Pancreas (tissue), 10 donors: ENCODE results near the gene FAM241B. TPM values are rescaled to one million over a fixed set of nuclear protein-coding genes. Genes with fewer than 3 reads are reported as not detected.
A peak's percentile ranks its signal among the peaks of the same experiment; 100 is the strongest.

Experiments used
- ATAC-seq, 4 donors: fragments of 200-7000 bp; cut with Tn5 transposase; one replicate each; pipeline versions ENCODE4 v1.8.0 to v1.9.1; 2020; ENCODE audit warnings: mild to moderate bottlenecking in 4 of 4, moderate library complexity in 4 of 4
- DNase-seq, 6 donors: peaks; one replicate each; pipeline ENCODE4 v3.0.0-alpha.2; 2020
- FAIRE-seq: peaks from 2 replicates; lab custom pipeline; 2012; peaks lifted over from hg19 to GRCh38; lab: Jason Lieb, UNC
- H3K27ac ChIP-seq, 4 donors: fragments of 200-600 bp; sonication (generic); 1 replicate in 3 of 4; 2 replicates in 1 of 4; pipeline versions ENCODE4 v1.5.0 to v1.8.0; 2020
- H3K27me3 ChIP-seq, 4 donors: fragments of 200-600 bp; one replicate each; pipeline ENCODE4 v1.8.0; 2021
- H3K36me3 ChIP-seq, 3 donors: fragments of 200-600 bp; sonication (generic) in 1 of 3; one replicate each; pipeline versions ENCODE4 v1.5.0 to v1.8.0; 2020 to 2021
- H3K4me1 ChIP-seq, 3 donors: fragments of 200-600 bp; one replicate each; pipeline ENCODE4 v1.8.0; 2021
- H3K4me3 ChIP-seq, 4 donors: fragments of 200-600 bp; sonication (generic) in 2 of 4; one replicate each; pipeline versions ENCODE4 v1.5.0 to v1.8.0; 2020 to 2021
- H3K9me3 ChIP-seq, 4 donors: fragments of 200-600 bp; one replicate each; pipeline ENCODE4 v1.8.0; 2021
- WGBS, 2 donors: extraction: QIAGEN DNeasy Blood & Tissue Kit; methylation state at CpG; one replicate each; pipeline ENCODE4 v1.1.7; 2013; 5-methylcytosine and 5-hydroxymethylcytosine counted together
- intact Hi-C, 3 donors: fragments of 100-400 bp; cut with DNase I; formaldehyde crosslinking; loops; one replicate each; pipeline versions ENCODE4 v1.11.1 to v1.14.2; 2022
- polyA plus RNA-seq, 2 donors: library from polyadenylated mRNA; stranded (reverse); fragments of 200-250 nt; gene quantifications; one replicate each; pipeline ENCODE4 v1.2.3, GENCODE V29; 2013
- total RNA-seq, 6 donors: library from RNA; stranded (reverse); fragmentation: NEBNext Ultra II Directional in 4 of 6; extraction: Animal tissue kit (Norgen Biotek cat#: 25700) in 4 of 6; gene quantifications; one replicate each; pipeline versions ENCODE4 v1.2.1 to v1.2.4, GENCODE V29; 2021 to 2023
- TF ChIP-seq, protein P1 (sequence below), 4 donors: fragments of 200-600 bp; sonication (generic) in 3 of 4; IDR thresholded peaks; one replicate each; pipeline versions ENCODE4 v1.5.0 to v1.8.0; 2021; ENCODE audit warnings: antibody characterized with exemption in 4 of 4
- donor health status: healthy with polysubstance abuse.
- donor health status: DM: no; HTN: no; CAD: no; lungs with moderate emphysema.
- donor health status: DM: no; HTN: no; CAD: no.
- donor health status: control.
- donor health status: control.
- donor health status: Bipolar disorder and iron deficiency.
- donor health status: DM: yes; HTN: yes; CAD: no.
- donor health status: DM: no; HTN: no; CAD: no.
- donor health status: DM: no; HTN: no; CAD: no.
- donor health status: DM: yes; HTN: yes; CAD: no.

Gene FAM241B
- total and polyA plus RNA-seq, 8 donors, result 2.7 to 8.4 (median 5.0) TPM

- Histone ChIP-seq H3K27me3 (no peaks in the 10 kb centered on the region), H3K36me3 (no peaks in the 10 kb centered on the region), H3K4me3 (no peak overlapping the region), H3K27ac (no peak overlapping the region), H3K4me1 (peaks cover 8 to 10% (median 10%) of the 10 kb centered on the region in 3 donors), H3K9me3 (no peaks in the 10 kb centered on the region)
- WGBS, 2 donors, result 67 to 70% methylated on average over 11 of the region's 11 CpGs
- TF ChIP-seq, protein P1, sequence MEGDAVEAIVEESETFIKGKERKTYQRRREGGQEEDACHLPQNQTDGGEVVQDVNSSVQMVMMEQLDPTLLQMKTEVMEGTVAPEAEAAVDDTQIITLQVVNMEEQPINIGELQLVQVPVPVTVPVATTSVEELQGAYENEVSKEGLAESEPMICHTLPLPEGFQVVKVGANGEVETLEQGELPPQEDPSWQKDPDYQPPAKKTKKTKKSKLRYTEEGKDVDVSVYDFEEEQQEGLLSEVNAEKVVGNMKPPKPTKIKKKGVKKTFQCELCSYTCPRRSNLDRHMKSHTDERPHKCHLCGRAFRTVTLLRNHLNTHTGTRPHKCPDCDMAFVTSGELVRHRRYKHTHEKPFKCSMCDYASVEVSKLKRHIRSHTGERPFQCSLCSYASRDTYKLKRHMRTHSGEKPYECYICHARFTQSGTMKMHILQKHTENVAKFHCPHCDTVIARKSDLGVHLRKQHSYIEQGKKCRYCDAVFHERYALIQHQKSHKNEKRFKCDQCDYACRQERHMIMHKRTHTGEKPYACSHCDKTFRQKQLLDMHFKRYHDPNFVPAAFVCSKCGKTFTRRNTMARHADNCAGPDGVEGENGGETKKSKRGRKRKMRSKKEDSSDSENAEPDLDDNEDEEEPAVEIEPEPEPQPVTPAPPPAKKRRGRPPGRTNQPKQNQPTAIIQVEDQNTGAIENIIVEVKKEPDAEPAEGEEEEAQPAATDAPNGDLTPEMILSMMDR (IDR thresholded peaks at IDR 0.05), result no peak
- FAIRE-seq (no peak), DNase-seq (peak in 1 of 6 donors; percentile 17), ATAC-seq (no peak)
- intact Hi-C loops, result no loop called here
Measured at GRCh38 chr10:69662173-69662877, 32.3 kb downstream of the FAM241B start.

DNA sequence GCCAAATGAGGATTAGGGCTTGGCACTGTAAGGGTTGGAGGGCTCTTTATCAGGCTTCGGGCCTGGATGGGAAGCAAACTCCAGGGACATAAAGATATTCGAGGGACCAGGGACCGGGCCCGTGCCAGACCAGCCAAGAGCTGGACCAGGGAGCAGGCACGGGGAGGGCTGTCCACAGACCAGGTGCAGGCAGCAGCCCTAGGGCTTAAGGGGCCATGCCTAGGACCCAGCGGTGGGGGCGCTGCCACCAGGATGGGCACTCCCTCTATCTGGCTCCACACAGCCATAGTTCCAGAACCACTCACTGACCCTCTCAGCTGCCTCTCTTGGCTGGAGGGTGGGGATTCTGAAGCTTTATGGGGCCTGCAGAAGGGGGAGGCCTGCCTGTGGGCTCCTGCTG lies 32.9 kb downstream of the FAM241B start:
- H3K4me1 ChIP-seq, result peaks cover 8 to 10% (median 10%) of the 10 kb centered on the region in 3 donors
- FAIRE-seq (no peak), ATAC-seq (no peak), DNase-seq (peak in 1 of 6 donors; percentile 46)
- no peak overlapping the region for H3K4me3 ChIP-seq
- no peak overlapping the region for H3K27ac ChIP-seq
- H3K27me3 ChIP-seq, result no peaks in the 10 kb centered on the region
- H3K36me3 ChIP-seq, result no peaks in the 10 kb centered on the region
- intact Hi-C loops, result no loop called here
- TF ChIP-seq, protein P1 (IDR thresholded peaks at IDR 0.05), result no peak
- no peaks in the 10 kb centered on the region for H3K9me3 ChIP-seq
- 94 to 96% methylated on average over 7 of the region's 7 CpGs for WGBS, 2 donors

- no peak for FAIRE-seq
Measured at GRCh38 chr10:69663369-69663947, 33.4 kb downstream of the FAM241B start.

DNA sequence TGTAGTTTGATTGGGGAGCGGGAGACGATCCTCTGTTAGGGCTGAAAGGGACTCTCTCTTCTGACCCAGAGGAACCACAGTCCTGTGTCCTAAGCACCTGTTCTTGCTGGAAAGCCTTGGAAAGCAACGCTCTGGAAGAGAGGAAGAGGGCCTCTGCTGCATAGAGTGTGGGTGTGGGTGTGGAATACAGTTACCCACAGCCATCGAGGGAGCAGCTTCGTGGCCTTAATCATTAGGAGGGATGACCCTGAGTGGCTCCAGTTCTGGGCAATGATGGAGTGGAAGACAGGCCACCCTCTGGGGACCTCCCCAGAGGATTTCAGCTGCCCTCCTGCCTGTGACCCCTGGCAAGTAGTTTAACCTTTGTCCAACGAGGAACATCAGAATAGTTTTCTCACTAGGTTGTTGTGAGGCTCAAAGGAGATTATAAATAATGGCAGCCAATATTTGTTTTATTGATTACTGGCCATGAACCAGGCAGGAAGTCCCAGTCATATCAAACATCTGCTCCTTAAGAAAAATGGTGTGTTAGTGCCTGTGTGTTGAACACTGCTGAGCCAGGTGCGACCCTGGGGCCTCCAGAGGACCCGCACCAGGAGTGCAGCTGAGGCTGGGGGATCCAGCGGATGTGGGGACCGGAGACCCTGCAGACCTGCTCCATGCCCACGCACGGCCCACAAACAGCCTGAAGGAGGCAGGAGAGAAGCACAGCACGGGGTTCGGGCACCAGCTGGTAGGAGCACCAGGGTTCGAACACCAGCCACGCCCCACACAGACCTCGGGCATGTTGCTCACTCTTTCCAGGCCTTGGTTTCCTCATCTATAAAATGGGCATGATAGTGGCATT lies 35.6 kb downstream of the FAM241B start:
- intact Hi-C loops, result no loop called here
- Histone ChIP-seq H3K27ac (peak overlapping the region in 1 of 4 donors; percentile 3), H3K27me3 (no peaks in the 10 kb centered on the region), H3K36me3 (no peaks in the 10 kb centered on the region), H3K9me3 (no peaks in the 10 kb centered on the region), H3K4me3 (no peak overlapping the region), H3K4me1 (peaks cover 8 to 10% (median 10%) of the 10 kb centered on the region in 3 donors)
- FAIRE-seq, result no peak
- TF ChIP-seq, protein P1 (IDR thresholded peaks at IDR 0.05), result no peak
- WGBS, 2 donors, result 43 to 45% methylated on average over 17 of the region's 17 CpGs
- peak; percentile 40 to 92 (median 70) for ATAC-seq
- DNase-seq, result peak in 3 of 6 donors; percentile 28 to 43 (median 34)

More at GRCh38 chr10:69663369-69663947, 33.4 kb downstream of the FAM241B start:
- intact Hi-C loops, result no loop called here
- DNase-seq (no peak), ATAC-seq (no peak)
- WGBS, 2 donors, result 90 to 94% methylated on average over 9 of the region's 9 CpGs
- Histone ChIP-seq H3K9me3 (no peaks in the 10 kb centered on the region), H3K4me1 (peaks cover 8 to 10% (median 10%) of the 10 kb centered on the region in 3 donors), H3K36me3 (no peaks in the 10 kb centered on the region), H3K27me3 (no peaks in the 10 kb centered on the region), H3K27ac (no peak overlapping the region), H3K4me3 (no peak overlapping the region)
- TF ChIP-seq, protein P1 (IDR thresholded peaks at IDR 0.05), result no peak
